ENCODE results near the gene ITGA7.

Gene ITGA7, protein sequence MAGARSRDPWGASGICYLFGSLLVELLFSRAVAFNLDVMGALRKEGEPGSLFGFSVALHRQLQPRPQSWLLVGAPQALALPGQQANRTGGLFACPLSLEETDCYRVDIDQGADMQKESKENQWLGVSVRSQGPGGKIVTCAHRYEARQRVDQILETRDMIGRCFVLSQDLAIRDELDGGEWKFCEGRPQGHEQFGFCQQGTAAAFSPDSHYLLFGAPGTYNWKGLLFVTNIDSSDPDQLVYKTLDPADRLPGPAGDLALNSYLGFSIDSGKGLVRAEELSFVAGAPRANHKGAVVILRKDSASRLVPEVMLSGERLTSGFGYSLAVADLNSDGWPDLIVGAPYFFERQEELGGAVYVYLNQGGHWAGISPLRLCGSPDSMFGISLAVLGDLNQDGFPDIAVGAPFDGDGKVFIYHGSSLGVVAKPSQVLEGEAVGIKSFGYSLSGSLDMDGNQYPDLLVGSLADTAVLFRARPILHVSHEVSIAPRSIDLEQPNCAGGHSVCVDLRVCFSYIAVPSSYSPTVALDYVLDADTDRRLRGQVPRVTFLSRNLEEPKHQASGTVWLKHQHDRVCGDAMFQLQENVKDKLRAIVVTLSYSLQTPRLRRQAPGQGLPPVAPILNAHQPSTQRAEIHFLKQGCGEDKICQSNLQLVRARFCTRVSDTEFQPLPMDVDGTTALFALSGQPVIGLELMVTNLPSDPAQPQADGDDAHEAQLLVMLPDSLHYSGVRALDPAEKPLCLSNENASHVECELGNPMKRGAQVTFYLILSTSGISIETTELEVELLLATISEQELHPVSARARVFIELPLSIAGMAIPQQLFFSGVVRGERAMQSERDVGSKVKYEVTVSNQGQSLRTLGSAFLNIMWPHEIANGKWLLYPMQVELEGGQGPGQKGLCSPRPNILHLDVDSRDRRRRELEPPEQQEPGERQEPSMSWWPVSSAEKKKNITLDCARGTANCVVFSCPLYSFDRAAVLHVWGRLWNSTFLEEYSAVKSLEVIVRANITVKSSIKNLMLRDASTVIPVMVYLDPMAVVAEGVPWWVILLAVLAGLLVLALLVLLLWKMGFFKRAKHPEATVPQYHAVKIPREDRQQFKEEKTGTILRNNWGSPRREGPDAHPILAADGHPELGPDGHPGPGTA

DNA sequence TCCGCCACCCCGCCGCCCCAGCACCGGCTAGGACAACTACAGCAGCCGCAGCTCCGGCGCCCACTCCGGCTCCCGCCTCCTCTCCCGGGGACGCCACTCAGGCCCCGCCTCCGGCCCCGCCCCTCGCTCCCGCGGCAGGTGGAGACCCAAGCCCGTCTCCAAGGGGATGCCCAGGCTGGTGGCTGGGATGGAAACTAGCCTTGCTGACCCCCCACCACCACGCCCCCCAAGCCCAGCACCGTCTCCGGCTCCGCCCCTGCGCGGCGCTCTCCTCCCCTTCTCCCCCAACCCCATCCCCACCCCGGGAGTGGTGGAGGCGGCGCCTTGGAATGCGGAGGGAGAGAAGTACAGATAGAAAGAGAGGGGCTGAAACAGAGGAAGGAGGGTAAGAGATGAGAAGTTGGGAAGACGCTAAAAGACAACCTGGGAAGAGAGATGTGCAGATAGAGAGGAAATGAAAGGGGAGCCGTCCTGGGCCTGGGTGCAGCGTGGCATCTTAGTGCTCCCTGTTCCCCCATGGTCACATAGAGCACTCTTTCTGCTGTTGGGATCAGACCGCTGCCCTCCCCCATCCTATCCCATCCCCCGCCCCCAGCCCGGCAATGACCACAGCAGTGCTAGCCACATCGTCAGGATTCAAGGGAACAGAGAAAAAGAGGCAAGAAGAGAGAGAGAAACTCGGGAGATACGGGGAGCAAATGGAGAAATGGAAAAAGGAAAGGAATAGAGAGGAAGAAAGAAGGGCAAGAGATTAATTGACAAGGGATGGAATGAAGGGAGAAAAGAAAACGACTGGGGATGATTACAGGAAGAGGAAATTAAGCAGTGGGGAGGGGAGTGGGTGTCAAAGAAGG is at the start of gene ITGA7:
Gene ITGA7, minus strand, starts transcription at position 64 of the 854 bp plus-strand sequence. CDS start 222 bp downstream, outside the sequence.
- DNase-seq, result peak; percentile 48

DNA sequence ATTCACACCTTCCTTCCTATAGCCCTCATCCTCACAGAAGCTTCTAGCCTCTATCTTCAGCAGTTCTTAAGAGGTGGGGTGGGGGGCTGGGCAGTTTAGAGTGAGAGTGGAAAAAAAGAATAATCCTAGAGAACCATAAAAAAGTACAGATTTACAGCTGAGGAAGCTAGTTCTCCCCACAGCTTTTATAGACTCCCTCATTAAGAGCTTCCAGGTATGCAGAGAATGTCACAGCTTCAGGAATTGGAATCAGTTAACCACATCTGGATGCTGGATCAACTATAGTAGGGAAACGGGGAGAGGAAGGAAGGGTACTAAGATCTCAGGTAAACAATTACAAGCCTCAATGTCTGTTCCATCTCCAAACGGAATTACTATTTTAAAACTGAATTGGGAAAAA is 47.5 kb upstream of the ITGA7 start:
- DNase-seq, result no peak

DNA sequence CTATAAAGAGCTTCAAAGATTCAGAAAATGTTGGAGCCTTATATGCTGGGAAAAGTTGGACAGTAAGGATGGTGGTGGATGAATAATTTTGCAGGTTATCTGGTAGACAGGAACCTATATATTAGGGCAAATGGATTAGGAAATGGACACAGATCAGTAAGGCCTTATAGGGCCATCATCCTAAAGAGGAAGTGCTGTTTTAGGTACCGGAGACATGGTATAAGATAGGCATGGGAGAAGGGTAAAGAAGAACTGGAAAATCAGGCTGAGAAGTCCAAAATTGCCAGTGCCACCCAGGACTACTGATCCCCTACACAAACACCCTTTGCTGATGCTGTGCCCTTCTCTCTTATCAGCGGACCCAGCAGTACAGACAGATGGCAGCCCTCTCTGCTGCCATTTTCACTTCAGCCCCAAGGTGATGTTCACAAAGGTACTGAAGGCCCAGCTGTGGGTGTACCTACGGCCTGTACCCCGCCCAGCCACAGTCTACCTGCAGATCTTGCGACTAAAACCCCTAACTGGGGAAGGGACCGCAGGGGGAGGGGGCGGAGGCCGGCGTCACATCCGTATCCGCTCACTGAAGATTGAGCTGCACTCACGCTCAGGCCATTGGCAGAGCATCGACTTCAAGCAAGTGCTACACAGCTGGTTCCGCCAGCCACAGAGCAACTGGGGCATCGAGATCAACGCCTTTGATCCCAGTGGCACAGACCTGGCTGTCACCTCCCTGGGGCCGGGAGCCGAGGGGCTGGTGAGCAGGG is 40.7 kb upstream of the ITGA7 start:
- DNase-seq, result no peak

DNA sequence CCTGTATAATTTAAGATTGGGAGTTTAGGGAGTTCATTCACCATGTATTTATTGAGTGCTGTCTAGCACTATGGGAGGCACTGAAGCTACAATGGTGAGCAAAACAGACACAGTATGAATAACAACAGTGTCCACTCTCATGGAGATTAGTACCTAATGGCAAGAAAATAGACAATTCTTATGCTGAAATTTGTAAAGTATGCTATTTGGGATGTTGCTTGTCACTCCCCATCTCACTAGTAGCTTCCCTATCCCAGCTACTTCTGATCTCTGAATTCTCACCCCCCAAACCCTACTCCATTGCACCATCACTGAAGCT is 39.2 kb upstream of the ITGA7 start:
- no peak for DNase-seq

DNA sequence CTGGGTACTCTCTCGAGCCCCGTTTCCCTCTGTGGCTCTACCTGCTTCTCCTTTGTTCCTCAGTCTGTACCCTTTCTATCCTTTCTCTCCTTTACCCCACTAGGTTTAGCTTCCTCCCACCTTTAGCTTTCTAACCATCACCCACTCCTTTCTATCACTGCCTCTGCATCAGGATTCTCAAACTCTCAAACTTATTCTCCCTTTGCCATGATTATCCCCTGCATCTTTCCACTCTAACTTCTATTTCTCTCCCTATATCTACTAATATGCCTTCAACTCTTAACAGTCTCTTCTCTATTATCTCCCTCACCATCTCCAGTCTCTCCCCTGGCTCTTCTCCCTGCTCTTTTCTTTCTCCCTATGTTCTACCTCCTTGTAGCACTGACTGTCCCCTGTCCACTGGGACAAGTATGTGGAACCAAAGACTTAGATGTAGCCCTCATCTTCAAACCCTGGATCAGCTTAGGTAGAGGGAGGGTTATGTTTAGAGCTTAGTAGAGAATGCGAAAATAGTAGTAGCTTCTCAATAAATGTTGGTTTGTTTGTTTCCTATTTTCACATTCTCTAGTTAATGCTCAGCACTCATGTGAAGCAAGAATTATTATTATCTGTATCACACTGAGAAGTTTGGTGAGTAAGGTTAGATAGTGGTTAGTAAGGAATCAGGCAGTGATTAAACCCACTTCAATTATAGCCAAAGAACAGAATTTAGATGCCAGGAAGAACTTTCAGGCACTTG is 38.6 kb upstream of the ITGA7 start:
- DNase-seq, result no peak

DNA sequence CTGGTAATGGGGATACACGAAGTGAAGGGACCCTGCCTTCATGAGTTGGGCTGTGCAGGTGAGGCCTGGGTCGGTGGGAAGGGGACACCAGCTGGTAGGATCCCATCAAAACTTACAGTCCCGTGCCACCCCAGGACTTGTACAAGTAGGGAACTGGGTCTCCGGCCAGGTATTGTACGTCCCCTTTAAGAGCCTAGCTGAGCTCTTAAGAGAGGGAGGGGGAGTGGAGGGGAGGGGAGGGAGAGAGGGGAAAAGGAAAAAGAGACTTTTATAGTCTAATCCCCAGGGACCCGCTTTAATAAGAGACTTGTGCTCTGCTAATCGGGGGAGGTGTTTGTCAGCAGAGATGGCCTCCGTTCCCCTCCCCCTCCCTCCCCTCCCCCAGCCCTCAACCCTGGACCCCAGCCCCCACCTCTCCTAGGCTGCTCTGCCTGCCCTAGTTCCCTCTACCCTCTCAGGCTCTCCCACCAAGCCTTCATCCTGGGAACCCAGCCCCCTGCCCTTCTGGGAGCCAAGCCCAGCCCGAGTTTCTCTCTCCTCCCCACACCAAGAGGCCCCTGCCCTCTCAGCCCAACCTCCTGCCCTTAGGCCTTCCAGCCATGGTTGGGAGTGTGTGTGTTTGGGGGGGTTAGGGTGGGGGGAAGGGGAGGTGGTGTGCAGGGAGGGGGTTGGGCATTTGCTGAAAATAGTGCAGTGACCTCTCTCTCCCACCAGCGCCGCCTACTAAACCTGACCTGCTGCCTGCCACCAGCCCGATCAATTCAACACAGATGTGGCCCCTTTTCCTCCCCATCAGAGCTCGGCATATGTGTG is 37.9 kb upstream of the ITGA7 start:
- no peak for DNase-seq

DNA sequence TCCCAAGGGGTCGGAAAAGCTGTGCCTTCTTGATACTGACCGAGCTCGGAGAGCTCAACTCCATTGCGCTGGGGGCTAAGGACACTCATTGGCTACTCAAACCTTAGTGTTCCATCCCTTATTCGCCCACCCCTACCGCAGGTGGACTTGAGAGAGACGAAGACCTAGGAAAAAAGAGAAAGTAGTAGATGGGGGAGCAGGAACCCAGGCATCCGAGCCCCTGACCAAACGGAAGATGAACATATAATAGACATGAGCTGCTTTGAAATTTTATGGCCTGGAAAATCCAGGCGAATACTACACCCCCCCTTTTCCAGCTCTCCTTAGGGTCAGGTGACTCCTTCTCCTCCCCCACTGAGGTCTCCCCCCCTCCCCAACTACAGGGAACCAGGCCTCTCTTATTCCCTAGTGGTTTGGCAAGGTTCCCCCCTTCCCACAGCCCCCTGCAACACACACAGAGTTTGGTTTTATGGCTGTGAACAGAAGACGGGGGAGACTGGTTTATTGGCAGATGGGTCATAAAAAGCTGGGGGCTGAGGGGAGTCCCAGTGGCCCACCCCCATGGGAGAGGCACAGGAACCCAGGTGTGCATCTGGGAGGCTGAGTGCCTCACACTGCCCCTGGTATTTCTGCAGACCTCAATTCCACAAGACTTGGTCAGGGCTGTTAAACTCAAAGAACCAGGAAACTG is 36.8 kb upstream of the ITGA7 start:
- no peak for DNase-seq

DNA sequence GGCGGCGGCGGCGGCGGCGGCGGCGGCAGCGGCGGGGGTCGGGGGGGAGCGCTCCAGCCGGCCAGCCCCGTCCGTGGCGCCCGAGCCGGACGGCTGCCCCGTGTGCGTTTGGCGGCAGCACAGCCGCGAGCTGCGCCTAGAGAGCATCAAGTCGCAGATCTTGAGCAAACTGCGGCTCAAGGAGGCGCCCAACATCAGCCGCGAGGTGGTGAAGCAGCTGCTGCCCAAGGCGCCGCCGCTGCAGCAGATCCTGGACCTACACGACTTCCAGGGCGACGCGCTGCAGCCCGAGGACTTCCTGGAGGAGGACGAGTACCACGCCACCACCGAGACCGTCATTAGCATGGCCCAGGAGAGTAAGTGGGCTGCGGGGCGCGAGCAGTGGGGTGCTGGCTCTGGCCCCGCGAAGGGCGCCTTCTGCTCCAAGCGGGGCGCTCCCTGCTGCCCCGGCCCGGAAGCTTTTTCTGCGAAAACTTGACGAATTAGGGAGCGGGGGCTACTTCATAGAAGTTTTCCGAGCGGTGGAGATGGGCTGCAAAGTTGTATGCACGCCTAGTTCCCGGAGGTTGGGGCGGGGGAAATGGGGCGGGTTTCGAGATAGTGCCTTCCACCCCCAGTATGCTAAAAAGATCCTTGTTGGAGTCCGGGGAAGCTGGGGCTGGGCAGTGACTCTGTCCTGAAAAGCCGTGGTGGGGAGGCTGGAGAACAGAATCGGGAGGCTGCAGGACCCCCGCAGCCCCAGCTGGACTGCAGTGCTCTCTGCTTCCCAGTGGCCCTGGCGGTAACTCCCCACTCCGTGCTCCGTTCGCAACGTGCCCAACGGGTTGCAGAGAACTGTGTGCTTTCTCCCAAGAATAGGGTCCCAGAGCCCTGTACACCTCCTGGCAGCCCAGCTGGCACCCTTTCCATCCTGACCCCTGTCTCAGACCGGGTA is 36.0 kb upstream of the ITGA7 start:
- DNase-seq, result peak; percentile 61

DNA sequence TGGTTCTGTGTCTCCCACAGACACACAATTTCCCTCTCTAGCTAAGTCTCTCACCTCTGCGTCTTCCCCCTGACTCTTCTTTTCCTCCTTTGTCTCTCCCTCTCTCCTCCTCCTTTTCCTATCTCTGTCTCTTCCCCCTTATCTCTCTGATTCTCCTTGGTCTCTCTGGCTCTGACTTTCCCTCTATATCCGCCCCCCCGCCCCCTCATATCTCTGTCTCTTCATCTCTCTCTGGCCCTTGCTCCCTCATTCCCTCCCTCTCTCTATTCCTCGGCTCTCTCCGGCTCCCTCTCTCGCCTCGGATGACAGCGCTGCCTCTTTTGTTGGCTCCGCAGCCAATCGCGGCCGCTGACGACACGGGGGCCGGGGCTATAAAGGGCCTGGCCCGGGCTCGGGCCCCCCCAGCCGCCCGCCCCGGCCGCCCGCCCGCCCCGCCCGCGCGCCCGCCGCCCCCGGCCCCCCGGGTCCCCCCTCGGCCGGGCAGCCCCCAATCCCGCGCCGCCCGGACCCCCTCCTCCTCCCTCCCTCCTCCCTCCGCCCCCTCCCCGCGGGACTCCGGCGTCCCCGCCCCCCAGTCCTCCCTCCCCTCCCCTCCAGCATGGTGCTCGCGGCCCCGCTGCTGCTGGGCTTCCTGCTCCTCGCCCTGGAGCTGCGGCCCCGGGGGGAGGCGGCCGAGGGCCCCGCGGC is 35.2 kb upstream of the ITGA7 start, which contains the start of gene GDF11:
Gene GDF11, plus strand, starts transcription at position 404 of the 687 bp plus-strand sequence. Its CDS starts 195 bp downstream, at position 599.
- peak; percentile 81 for DNase-seq

DNA sequence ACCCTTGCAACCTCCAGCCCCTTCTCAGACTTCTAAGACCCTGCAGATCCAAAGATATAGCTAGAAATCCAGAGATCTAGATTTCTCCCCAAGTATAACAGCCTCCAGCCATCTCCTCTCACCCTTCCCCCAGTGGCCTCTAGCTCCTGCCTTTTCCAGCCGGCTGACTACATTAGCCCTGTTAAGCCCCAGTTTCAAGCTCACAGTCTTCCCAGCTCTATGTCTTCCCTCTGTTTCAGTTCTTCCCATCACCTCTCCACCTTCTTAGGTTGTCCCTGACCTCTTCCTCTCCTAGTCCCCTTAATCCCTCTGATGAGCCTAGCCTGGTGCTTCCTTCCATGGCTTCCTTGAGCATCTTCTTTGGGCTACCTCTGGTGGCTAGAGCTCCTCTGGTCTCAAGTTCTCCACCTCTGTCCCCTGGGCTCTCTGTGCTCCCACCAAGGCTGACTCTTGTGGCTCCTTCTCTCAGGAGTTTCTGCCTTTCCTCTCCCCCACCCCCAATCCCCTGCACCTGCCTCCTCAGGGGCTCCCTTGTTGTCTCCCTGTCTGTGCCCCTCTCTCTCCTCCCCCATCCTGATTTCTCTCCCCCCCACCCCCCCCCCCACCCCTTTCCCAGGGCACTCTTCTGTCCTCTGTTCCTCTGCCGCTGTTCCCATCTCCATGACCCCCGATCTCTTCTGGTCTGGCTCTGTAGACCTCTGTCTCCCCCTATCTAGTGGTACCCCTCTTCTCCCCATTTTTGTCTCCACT is 34.4 kb upstream of the ITGA7 start:
- no peak for DNase-seq

DNA sequence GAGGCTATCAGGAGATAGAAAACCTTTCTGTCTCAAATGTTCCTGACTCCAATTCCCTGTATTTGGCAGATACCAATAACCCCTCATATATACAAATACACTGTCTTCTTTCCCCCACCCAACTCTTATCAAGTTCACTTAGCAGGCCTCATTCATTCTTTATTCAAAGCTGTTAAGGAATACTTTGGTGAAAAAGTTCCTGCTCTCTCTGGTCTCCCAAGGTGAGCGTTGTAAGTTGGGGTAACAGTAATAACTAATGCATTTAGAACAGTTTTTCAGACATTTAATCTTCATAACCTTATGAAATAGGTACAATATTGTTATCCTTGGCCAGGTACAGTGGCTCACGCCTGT is 31.3 kb upstream of the ITGA7 start:
- no peak for DNase-seq

DNA sequence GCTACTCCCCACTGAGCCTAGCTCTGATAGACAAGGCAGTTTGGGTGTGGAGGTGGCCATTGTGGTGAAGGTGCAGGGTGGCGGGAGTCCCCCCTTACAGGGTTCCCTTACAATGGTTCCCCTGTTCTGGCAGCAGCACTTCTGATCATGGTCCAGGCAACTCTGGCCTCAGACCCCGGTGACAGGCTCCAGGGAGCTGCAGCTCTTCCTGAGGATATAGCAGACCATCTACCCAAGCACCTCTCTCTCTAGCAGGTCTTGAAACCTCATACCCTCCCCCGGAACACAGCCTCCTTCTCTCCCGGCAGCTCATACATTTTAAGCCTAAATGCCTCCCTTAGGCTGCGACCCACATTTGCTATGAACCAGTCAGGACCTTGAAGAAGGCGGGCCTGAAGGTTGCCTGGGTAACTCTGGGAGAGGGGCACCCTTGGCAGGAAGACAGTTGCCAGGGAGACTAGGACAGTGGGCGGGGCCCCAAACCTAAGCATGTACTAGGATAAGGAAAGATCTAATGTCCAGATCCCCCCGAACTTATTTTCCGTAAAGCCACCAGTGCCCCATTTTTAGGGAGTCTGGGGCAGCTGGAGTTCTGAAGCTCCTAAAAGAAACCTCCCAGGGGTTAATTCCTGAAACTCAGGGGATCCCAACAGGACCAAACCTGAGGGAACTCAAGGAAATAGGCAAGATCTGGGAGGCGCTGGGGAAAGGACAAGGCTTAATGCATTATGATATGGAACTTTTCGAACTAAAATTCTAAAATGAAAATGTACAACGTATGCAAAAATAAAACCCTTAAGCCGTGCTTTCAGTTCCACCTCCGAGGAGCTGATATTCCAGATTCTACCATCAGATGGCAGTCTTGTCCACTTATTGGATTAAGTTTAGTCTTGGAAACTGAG is 30.7 kb upstream of the ITGA7 start:
- DNase-seq, result peak; percentile 91

DNA sequence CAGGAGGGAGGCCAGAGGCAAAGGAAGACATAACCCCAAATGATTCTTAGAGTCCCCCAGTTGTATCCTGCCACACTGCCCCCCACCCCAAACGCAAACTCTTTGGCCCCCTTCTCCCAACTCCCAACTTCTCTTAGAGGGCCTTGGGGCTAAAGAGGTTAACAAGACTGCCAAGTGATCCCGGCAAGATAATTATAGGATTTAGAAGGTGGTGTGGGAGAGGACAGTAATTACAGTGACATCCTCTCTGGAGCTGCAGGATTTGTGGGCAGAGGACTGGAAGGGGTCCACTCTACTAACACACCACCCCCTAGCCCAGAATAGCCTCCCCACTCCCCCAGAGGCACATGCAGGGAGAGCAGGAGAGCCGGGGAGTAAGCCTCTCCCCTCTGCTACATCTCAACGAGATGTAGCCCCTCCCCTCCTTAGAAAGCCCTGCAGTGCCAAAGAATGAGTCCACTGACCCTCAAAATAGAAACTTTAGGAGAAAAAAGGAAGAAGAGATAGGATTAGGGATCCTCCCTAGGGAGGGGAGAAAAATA is 29.9 kb upstream of the ITGA7 start:
- no peak for DNase-seq

DNA sequence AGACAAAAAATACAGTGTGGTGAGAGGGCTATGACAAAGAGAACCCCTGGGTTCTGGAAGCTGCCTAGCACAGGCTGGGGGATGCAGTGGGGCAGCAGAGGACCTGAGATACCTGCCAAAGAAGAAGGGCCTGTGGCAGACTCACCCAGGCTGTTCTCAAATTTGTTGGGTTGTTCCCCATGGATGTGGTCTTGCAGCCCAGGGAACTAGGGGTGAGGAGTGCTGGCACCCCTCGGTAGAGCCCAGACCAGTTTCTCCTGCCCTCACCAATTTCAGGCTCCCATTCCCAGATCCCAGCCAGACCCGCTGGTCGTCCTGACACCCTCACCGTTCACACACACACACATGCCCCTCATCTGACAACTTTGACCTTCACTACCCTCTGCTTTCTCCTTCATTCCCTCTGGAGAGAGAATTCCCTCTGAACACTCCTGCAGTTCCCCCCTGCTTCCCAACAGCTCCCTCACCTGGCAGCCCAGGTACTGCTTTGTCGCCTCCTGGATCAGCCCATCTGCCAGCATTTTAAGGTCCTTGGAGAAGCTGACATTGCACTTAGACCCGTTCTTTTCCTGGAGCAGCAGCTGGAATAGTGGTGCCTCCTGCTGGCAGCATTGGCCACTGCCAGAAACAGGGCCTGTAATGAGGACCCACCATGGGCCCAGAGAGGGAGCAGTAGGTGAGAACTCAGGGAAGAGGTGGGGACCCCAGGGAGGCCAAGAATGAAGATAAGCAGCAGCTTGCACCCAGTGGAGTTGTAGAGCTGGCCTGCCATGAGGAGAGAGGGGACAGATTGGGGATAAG is 29.3 kb upstream of the ITGA7 start:
- DNase-seq, result peak; percentile 72

DNA sequence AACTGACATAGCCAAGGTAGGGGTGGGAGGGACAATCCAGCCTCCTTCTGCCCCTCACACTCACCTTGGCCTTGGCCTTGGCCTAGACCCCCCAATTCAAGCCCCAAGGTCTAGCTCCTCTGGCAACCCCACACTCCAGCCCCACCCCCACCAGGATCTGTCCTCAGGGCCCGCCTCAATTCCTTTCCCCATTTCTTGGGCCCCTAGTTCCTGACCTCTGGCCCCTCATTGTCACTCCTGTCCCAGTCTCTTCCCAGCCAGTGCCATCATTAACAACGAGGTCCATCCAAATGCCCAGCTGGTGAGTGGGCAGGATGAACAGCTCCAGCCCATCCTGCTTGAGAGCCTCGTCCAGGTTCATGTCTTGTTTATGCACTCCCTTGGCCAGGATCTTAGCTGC is 28.4 kb upstream of the ITGA7 start:
- DNase-seq, result no peak
